ENCODE data around the gene PLP1.
"Not testable (repeated sequence)": the region's sequence is repeated elsewhere in the genome, so short reads cannot be mapped to it uniquely, and the experiment has no call there.

The PLP1 gene, protein sequence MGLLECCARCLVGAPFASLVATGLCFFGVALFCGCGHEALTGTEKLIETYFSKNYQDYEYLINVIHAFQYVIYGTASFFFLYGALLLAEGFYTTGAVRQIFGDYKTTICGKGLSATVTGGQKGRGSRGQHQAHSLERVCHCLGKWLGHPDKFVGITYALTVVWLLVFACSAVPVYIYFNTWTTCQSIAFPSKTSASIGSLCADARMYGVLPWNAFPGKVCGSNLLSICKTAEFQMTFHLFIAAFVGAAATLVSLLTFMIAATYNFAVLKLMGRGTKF

DNA sequence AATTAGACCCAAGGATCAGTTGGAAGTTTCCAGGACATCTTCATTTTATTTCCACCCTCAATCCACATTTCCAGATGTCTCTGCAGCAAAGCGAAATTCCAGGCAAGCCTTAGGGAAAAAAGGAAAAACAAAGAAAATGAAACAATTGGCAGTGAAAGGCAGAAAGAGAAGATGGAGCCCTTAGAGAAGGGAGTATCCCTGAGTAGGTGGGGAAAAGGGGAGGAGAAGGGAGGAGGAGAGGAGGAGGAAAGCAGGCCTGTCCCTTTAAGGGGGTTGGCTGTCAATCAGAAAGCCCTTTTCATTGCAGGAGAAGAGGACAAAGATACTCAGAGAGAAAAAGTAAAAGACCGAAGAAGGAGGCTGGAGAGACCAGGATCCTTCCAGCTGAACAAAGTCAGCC lies at the start of gene PLP1:
PLP1 (plus strand) TSS at position 295 of the 400 bp plus-strand sequence. CDS start 156 bp downstream, outside the sequence.
- no peak for DNase-seq (ENCODE audit: low read depth in 2 of 2, low spot score in 1 of 2)

DNA sequence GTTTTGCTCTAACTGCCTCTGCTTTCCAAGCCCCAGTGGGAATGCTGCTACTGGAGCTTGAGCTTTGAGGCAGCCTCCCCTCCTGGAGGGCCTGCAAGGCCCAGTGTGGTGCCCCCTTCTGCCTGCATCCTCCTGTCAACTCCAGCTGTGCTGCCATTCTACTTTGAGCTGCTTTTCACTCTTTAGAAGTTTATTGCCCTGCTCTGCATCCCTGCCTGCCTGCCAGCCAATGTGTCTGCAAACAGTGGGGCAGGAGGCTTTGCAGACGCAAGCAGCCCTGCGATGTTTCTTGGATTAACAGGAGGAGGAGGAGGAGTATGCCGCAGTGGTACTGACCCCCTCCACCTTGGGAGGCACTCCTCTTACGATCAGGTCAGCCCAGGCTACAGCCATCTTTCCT lies 49.5 kb upstream of the PLP1 start:
- no peak for DNase-seq (ENCODE audit: low read depth in 2 of 2, low spot score in 1 of 2)

DNA sequence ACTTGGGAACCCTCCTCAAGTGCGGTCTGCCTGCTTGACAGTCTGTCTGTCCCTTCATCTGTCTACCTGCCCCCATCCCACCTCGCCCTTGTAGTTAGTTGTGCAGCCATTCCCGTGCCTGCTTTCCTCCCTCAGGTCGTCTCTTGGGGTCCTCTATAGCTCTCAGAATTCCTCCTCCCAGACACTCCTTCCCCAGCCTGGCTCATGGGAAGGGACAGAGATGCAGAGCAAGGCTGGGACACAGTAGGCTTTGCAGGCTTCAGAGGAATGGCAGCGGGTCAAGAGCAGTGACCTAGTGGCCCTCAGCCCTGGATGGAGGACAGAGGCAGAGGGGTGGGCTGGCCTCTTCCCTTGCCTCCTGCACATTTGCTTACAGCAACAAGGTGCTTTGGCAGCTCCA lies 47.6 kb upstream of the PLP1 start:
- DNase-seq (ENCODE audit: low read depth in 2 of 2, low spot score in 1 of 2) = no peak

DNA sequence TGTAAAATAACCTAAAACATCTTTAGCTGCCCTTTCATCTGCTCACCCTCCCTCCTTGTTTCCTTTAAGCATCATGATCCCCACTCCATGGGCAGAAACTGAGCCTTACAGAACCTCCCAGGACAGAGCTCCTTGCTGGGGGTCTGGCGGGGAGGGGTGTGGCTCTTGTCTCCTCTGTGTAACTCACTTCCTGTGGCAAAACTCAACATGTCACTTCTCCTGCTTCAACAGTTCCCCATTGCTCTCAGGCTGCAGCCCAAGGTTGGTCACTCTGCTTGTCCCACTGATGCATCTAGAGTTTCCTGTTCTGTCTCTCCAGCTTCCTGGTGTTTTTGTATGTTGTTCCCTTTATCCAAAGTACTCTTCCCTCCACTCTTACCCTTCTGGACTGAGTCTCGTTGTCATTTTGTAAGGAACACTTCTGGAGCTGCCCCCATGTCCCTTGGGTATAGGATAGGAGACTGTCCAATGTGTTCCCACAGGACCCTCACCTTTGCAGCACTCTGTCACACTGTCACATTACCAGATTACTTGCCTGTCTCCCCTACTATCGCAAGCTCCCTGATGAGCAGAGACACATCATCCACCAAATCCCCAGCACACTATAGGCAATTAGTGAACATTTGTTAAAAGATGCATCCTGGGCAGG lies 46.4 kb upstream of the PLP1 start:
- DNase-seq (ENCODE audit: low read depth in 2 of 2, low spot score in 1 of 2) = no peak

DNA sequence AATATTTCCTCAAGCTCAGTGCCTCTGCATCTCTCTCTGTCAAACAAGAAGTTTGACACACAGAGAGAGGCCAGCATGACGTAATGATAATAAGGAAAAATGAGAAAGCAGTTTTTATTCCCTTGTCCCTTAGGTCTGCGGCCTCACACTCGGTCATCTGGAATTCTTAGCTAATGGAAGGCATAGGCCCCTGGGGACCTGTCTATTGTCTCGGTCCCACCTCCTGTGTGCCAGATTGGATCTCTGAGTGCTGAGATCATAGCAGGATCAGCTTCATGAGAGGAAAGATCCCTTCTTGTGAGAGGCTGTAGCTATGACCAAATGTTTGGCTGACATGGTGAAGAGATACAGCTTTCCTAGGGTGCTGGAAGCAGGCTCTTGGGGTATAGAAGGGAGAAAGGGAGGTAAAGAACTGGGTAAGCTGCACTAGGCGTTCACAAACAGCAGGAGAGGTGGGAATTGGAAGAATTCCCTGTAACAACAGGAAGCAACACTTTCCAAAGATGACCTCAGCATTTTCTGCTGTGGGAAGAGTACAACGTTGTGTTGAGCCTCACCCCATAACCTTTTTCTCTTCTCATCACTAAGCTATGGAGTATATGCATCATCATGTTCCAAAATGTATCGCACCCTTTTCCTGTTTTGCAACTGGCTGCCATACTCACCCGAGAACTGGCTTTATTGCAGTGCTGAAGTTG lies 45.7 kb upstream of the PLP1 start:
- DNase-seq (ENCODE audit: low read depth in 2 of 2, low spot score in 1 of 2) = no peak

DNA sequence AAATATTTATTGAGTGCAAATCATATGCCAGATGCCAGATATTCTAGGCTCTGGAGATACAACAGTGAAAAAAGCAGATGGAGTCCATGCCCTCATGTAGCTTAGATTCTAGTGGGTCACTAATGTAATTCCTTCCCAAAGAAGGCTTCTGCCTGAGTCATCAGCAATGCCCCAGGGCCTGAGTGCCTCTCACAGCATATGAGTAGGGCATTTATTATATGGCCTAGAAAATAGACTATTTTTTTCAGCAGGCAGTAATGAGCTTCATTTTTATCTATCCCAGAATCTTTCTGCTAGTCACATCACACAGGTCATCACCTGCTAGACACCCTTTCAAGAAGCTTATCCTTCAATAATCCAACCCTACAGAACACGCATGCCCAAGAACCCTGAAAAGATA lies 43.6 kb upstream of the PLP1 start:
- DNase-seq (ENCODE audit: low read depth in 2 of 2, low spot score in 1 of 2) = no peak

DNA sequence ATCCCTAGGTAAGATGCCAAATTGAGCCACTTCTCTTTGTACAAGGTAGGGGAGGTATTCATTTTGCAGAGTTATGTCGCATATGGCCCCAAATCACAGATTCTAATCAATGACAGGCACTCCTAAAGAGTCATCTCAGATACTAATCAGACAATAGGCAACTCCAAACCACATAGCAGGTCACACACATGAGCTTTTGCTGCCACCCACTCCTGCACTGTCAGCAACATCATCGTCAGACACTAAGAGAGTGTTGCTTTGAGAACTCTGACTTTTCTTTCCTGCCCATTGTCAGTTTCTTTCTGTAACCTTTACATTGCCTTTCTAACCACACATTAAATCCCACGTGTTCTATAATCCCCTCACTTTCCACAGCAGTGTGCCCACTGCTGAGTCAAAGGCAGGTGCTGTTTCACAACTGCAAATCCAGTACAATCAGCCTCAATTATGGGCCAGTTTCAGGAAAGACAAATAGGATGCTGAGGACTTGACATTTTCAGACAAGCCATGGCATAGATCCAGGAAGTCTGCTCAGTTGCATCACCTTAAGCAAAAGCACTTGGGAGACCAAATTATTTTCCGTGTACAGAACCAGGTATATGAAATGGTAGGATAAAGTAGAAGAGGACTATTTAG lies 42.4 kb upstream of the PLP1 start:
- no peak for DNase-seq (ENCODE audit: low read depth in 2 of 2, low spot score in 1 of 2)

DNA sequence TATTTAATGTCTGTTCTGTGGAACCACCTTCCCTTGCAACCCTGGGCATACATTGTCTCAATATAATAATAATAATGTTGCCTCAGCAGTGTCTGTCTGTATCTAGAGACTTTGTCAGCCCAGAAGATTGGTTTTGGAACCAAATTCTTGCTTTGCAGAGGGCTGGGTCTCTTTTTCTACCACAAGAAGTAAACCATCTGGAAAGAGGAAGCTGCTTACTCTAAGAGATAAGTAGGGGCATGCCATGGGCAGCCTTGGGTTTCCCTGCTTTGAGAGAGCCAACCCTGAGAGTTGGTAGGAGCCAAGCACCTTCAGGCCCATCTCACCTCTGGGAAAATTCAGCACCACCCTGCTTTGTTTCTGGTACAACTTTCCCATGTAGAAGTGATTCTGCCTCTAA lies 38.9 kb upstream of the PLP1 start:
- no peak for DNase-seq (ENCODE audit: low read depth in 2 of 2, low spot score in 1 of 2)

DNA sequence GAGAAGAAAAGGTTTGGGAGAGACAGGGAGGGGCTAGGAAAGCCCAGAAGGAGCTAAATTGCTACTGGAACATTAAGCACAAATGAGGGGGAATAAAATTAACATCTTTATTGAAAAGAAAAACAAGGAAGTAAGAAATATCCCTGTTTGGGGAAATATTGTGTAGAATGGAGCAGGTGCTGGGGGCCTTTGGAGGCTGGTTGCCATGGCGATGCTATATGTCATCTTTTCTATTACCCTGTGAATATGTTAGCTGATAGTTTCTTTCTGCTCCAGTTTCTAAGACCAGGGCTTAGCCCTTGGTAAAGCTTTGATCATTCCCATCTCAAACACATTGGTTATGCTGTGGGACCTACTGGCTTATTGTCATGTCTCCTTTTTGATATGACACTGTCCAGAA lies 37.2 kb upstream of the PLP1 start:
- no peak for DNase-seq (ENCODE audit: low read depth in 2 of 2, low spot score in 1 of 2)

DNA sequence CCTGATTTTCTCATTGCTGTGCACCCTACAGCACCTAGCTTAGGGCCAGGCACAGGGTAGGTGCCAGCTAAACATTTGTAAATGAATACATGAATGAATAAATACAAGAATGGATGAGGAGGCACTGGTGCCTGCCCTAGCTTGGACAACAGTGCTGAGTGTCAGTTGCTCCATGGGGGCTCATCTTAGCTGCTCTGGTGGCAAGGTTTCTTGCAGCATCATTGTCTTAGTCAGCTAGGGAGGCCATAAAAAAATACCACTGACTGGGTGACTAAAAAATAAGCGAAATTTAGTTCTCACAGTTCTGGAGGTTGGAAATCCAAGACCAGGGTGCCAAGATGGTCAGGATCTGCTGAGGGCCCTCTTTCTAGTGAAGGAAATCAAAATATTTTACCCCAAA lies 34.8 kb upstream of the PLP1 start:
- DNase-seq (ENCODE audit: low read depth in 2 of 2, low spot score in 1 of 2) = no peak

DNA sequence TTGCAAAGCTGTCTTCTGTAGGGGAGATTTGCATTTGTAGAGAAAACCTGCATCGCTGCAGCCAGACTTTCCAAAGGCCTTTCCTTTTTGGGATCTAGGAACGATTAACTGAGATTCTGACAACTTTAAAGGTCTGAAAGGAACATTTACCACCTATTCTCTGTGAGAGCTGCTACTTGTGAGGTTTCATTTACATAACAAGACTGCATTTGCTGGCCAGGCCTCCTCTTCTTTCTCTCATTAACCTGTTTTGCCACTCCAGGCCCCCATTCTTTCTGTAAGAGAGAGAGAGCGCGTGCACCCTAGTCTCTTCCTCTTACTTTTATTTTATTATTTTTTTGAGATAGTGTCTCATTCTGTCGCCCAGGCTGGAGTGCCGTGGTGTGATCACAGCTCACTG lies 34.3 kb upstream of the PLP1 start:
- DNase-seq (ENCODE audit: low read depth in 2 of 2, low spot score in 1 of 2) = no peak

DNA sequence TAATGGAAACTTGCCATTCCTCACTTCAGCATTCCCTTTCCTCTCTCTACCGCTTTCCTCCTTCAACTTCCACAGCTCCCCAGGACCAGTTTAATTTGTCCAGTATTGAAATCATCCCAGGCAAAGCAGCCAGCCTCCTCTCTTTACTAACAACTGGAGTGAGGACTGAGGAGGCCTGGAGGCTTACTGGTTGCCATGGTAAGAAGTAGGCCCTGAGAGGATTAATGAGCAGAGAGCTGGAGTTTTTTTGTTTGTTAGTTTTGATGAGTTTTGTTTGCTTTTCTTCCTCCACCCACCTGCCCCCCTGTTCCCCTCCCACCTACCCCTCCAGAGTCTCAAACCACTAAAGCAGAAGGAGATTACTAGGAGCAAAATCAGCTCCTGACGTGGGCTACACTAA lies 29.5 kb upstream of the PLP1 start:
- no peak for DNase-seq (ENCODE audit: low read depth in 2 of 2, low spot score in 1 of 2)

DNA sequence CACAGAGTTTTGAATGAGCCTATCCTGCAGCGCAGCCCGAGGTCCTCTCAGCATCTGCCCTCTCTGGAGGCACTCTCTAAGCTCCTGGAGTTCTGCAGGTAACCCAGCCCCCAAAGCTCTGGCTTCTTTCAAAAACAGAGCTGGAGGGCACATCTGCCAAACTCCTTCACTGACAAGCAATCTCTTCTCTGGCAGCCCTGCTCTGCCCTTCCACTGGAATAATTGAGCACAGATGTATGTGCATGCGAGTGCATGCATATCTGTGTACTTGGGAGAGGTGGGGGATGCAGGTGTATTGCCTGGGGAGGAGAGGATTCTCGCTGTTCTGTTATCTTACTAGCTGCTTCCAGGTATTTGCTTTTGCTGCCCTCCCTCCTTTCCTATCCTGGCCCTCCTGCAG lies 22.2 kb upstream of the PLP1 start:
- no peak for DNase-seq (ENCODE audit: low read depth in 2 of 2, low spot score in 1 of 2)

DNA sequence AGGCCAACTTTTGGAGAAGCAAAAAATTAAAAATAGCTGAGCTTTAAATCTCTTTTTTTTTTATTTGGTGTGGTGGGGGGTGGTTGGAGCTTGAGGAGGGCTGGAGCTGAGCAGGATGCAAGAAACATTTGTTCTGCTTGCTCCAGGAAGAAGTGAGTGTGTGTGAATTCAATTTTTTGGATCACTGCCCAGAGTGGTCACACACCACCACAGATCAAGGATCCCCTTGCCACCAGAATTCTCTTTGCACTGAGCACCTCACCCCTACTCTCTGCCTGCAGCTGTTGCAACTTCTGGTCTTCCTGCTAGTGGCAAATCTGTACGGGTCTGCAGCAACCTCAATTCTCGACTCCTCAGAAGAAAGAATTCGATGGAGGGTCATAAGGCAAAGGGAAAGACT lies 19.9 kb upstream of the PLP1 start:
- DNase-seq (ENCODE audit: low read depth in 2 of 2, low spot score in 1 of 2) = no peak

DNA sequence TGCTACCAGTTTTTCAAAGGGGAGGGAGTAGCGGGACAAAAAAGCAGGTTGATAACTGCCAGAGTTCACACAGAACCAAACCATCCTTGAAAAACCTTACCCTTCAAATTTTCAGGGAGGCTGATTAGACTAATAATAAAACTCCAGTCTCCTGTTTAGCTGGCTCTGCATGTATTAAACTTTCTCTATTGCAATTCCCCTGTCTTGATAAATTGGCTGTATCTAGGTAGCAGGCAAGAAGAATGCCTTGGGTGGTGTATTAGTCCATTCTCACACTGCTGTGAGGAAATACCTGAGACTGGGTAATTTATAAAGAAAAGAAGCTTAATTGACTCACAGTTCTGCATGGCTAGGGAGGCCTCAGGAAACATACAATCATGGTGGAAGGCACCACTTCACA lies 18.1 kb upstream of the PLP1 start:
- DNase-seq (ENCODE audit: low read depth in 2 of 2, low spot score in 1 of 2) = no peak

DNA sequence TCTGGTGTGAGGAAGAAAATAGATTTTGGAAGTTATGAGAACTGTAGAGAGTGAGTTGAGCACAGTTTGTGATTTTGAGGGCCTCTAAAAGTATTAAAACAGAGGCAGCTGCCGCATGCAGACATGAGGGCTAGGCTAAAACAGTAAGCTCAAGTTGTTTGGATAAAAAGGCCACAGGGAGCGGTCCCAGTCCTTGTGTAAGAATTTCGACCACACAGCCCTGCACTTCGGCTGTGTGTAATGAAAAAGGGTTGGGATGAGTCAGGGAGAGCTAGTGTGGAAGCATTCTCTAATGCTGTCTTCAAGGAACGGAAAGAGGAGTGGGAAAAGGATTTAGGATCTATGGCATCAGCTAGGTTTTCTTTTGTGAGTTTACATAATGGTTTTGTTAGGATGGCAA lies 13.1 kb upstream of the PLP1 start:
- DNase-seq (ENCODE audit: low read depth in 2 of 2, low spot score in 1 of 2) = not testable (repeated sequence)

DNA sequence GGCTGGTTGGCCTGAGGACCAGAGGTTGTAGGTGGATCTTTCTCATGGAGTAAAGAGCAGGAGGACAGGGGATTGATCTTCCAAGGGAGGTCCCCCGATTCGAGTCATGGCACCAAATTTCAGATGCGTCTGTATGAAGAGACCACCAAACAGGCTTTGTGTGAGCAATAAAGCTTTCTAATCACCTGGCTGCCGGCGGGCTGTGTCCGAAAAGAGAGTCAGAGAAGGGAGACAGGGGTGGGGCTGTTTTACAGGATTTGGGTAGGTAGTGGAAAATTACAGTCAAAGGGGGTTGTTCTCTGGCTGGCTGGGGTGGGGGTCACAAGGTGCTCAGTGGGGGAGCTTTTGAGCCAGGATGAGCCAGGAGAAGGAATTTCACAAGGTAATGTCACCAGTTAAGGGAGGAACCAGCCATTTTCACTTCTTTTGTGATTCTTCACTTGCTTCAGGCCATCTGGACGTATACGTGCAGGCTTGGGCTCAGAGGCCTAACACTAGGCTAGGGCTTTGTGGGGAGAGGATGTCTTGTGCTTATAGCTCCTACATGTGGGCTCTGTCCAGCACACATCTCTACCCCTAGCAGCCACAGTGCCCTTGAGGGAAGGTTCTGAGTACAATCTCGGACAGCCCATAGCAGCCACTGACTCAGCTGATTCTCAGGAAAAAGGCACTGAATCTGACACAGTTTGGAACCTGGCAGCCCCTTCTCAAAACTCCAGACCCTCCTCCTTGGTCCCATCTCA lies 9.7 kb upstream of the PLP1 start:
- DNase-seq (ENCODE audit: low read depth in 2 of 2, low spot score in 1 of 2) = not testable (repeated sequence)

DNA sequence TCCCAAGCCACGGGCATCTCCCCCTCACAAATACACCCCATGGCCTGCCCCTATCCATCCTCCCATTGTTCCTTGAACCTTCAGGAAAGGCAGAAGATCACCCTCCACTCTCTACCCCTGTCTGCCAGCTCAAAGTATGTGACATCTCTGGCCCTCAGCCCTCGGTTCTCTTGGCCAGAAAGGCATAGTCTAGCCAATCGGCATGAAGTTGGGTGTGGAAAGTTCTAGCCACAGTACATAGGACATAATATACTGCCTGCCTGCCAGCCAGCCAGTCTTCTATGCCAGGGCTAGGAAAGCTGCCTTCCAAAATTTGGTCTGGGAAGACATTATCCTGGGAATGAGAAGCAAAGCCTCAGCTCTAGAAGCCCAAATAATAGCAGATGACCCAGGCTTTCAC lies 3.2 kb upstream of the PLP1 start:
- no peak for DNase-seq (ENCODE audit: low read depth in 2 of 2, low spot score in 1 of 2)

DNA sequence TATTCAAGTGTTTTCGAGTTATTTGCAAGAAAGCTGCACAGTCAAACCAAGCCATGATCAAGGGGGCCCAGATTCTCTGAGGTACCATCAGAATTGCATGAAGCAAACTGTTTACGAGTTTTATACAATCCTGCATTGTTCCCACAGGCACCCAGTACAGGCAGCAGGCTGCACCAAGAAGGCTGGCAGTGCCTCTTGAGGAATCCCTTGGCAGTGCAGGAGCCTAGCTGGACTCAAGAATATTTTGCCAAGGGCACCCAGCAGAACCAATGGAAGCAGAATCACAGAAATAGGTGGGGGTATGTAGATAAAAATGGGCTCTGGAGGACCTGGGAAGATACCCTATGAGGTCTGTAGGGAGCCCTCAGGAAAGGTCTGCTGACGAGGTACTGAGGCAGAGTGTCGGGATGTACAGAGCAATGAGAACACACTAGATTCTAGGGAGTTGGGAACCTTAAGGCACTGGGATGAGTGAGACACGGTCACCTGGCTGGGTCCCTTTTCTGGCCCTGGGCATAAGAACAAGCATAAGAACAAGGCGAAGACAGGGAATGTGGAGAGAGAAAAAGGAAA lies 2.5 kb upstream of the PLP1 start:
- no peak for DNase-seq (ENCODE audit: low read depth in 2 of 2, low spot score in 1 of 2)

DNA sequence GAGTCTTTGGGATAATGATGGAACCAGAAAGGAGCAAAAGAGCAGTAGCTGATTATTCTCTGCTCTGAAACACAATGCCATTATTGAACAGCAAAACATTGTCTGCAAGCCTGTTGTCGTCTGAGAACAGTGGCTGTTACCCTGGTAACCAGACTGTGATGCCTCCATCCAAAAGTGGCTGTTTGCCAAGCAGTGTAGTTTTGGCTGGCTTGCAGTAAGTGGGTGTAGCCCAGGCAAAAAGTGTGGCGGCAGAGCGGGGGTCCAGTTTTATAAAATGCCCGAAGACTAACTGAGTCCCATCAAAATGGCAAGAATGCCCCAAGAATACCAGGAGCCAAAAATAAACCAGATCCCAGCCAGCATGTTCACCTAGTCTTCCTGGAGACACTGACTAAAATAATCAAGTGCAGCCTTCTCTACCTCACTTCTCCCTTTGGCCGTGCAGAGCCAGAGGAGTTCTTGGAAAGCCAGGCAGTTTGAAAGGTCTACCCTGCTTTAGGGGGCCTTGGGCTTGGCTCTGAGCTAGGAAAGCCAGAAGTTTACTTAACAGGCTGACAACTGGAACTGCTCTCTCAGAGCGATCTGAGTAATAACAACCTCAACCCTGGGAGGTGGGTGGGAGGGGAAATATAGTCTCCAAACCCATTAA lies 2.6 kb downstream of the PLP1 start:
- DNase-seq (ENCODE audit: low read depth in 2 of 2, low spot score in 1 of 2) = no peak
